Keratinocyte (primary cell): Measurements from ENCODE around the gene SERPIND1. TPM values are rescaled to one million over a fixed set of nuclear protein-coding genes. Genes with fewer than 3 reads are reported as not detected.

ENCODE experiments used
- DNase-seq: peaks from one replicate; pipeline ENCODE4 v3.0.0-alpha.2; 2011; ENCODE audit warnings: low read depth, missing footprints, low spot score
- FAIRE-seq: peaks from 2 replicates; lab custom pipeline; 2011; peaks lifted over from hg19 to GRCh38; lab: Jason Lieb, UNC
- H2AFZ ChIP-seq: 2 replicates; pipeline ENCODE4 v1.6.0; 2012; ENCODE audit warnings: low read length, control low read depth, inconsistent platforms; ENCODE audit not compliant: control insufficient read depth
- H3K27ac ChIP-seq: 2 replicates; pipeline ENCODE4 v1.5.1; 2011; ENCODE audit warnings: low read length; ENCODE audit not compliant: control insufficient read depth, insufficient read depth
- H3K27me3 ChIP-seq: 3 replicates; pipeline ENCODE4 v1.6.0; 2011; ENCODE audit warnings: low read length; ENCODE audit not compliant: control insufficient read depth, insufficient read depth; ENCODE audit errors: extremely low read depth
- H3K36me3 ChIP-seq, 2 experiments: 2 replicates in 1 of 2; 3 replicates in 1 of 2; pipeline ENCODE4 v1.5.1; 2011; ENCODE audit warnings: low read length in 2 of 2, mild to moderate bottlenecking in 1 of 2; ENCODE audit not compliant: control insufficient read depth in 2 of 2, insufficient read depth in 2 of 2; ENCODE audit errors: extremely low read depth in 1 of 2
- H3K4me1 ChIP-seq: 3 replicates; pipeline ENCODE4 v1.5.1; 2011; ENCODE audit warnings: low read length; ENCODE audit not compliant: control insufficient read depth, insufficient read depth; ENCODE audit errors: extremely low read depth
- H3K4me2 ChIP-seq: 3 replicates; pipeline ENCODE4 v1.6.0; 2011; ENCODE audit warnings: low read depth, low read length; ENCODE audit not compliant: control insufficient read depth, insufficient read depth; ENCODE audit errors: extremely low read depth
- H3K4me3 ChIP-seq, 3 experiments: fragments of 200-600 bp in 1 of 3; sonication (generic) in 1 of 3; 2 replicates in 2 of 3; 3 replicates in 1 of 3; pipeline ENCODE4 v1.5.1; 2011 to 2016; ENCODE audit warnings: low read length in 3 of 3, mild to moderate bottlenecking in 3 of 3, control low read depth in 2 of 3, inconsistent platforms in 1 of 3, low read depth in 1 of 3, mixed read lengths in 1 of 3, mixed run types in 1 of 3, moderate library complexity in 1 of 3; ENCODE audit not compliant: control insufficient read depth in 2 of 3, insufficient read depth in 2 of 3; ENCODE audit errors: extremely low read depth in 1 of 3
- H3K79me2 ChIP-seq: 2 replicates; pipeline ENCODE4 v1.6.0; 2012; ENCODE audit warnings: low read length; ENCODE audit not compliant: control insufficient read depth, insufficient read depth
- H3K9ac ChIP-seq: 3 replicates; pipeline ENCODE4 v1.6.0; 2011; ENCODE audit warnings: low read length; ENCODE audit not compliant: control insufficient read depth, insufficient read depth; ENCODE audit errors: extremely low read depth
- H3K9me1 ChIP-seq: 3 replicates; pipeline ENCODE4 v1.6.0; 2011; ENCODE audit warnings: low read length; ENCODE audit not compliant: control insufficient read depth, insufficient read depth; ENCODE audit errors: extremely low read depth
- H3K9me3 ChIP-seq: 2 replicates; pipeline ENCODE4 v1.5.1; 2012; ENCODE audit warnings: low read depth, low read length; ENCODE audit not compliant: control insufficient read depth
- H4K20me1 ChIP-seq: 3 replicates; pipeline ENCODE4 v1.6.0; 2011; ENCODE audit warnings: low read length; ENCODE audit not compliant: control insufficient read depth, insufficient read depth; ENCODE audit errors: extremely low read depth
- CTCF ChIP-seq, 3 experiments: IDR thresholded peaks in 1 of 3; conservative IDR thresholded peaks in 1 of 3; optimal IDR thresholded peaks in 1 of 3; 2 replicates in 2 of 3; 3 replicates in 1 of 3; pipeline versions ENCODE3 to v1.5.1; 2011; ENCODE audit warnings: low read length in 3 of 3, mild to moderate bottlenecking in 3 of 3, moderate library complexity in 2 of 3, control low read depth in 1 of 3, inconsistent platforms in 1 of 3; ENCODE audit not compliant: insufficient read depth in 2 of 3; ENCODE audit errors: extremely low read depth in 1 of 3
- EZH2 ChIP-seq: IDR thresholded peaks from one replicate; pipeline ENCODE4 v1.6.1; 2012; ENCODE audit warnings: inconsistent platforms, mild to moderate bottlenecking, low read length, moderate library complexity
- dilution Hi-C: fragments of 300-500 bp; cut with MboI; formaldehyde crosslinking; loops from one replicate; pipeline ENCODE4 v1.7.0; 2020; ENCODE audit warnings: low sequenced_read_pairs; ENCODE audit not compliant: extremely low pct_ligation_motif_present
- polyA plus RNA-seq, 5 experiments: library from polyadenylated mRNA; depleted of rRNA in 3 of 5; stranded (reverse) in 3 of 5; stranded (forward) in 1 of 5; unstranded in 1 of 5; fragments of >200 nt; gene quantifications; 1 replicate in 1 of 5; 2 replicates in 3 of 5; 3 replicates in 1 of 5; pipeline versions ENCODE4 v1.2.1 to v1.2.3, GENCODE V29; 2011 to 2012; ENCODE audit warnings: missing spikeins in 2 of 5, low read depth in 1 of 5, low replicate concordance in 1 of 5

SERPIND1 gene
- polyA plus RNA-seq, 1 donor (not counting 4 experiments of a cell fraction or from before 2014, with no cell fraction given): not detected

DNA sequence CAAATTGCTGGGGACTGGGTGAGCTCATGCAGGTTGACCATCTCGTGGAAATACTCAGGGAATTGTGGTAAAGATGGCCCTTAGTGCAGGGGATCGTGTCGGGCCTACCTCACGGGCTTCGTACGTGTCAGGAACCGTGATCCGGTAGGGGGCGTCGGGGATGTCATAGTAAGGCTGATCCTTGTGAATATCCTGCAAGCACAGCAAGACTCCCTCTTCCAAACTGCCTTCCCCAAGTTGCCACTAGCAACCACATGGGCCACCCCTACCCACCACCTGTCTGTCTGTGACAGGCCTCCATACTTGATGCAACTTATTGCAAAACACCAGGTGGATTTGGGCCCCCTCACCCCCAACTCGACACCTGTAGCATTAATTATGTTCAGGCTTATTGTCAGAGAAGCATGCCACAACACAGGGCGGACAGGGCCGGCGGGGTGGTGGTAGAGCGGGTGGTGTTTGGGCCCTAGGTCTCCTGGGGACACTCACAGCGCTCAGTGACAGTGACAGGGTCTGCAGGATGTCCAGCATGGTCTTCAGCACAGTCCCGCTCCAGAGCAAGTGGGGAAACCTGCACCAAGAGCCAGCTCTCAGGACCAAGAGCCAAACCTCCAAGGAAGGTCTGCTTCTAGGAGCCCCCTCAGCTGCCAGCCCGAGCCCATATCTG is 22.6 kb upstream of the SERPIND1 start:
- DNase-seq: no peak
- H3K4me3 ChIP-seq: no peak overlapping the region
- H3K9me3 ChIP-seq: no peaks in the 10 kb centered on the region
- H3K4me2 ChIP-seq: no peak overlapping the region
- TF ChIP-seq EZH2: no peak
- no peak for TF ChIP-seq CTCF (optimal IDR thresholded peaks at IDR 0.05 in 1 of 3, IDR thresholded peaks at IDR 0.05 in 1 of 3, conservative IDR thresholded peaks at IDR 0.05 in 1 of 3; ENCODE audit: extremely low read depth in 1 of 3, insufficient read depth in 2 of 3, low read length in 3 of 3)
- no peak overlapping the region for H3K9ac ChIP-seq
- no peak for FAIRE-seq
- no peaks in the 10 kb centered on the region for H3K79me2 ChIP-seq
- H4K20me1 ChIP-seq: peaks cover 10% of the 10 kb centered on the region
- peaks cover 4% of the 10 kb centered on the region in 2 experiments for H3K36me3 ChIP-seq
- no peak overlapping the region for H2AFZ ChIP-seq
- H3K27me3 ChIP-seq: no peaks in the 10 kb centered on the region
- H3K27ac ChIP-seq: no peak overlapping the region
- dilution Hi-C loops: no loop called here
- H3K9me1 ChIP-seq: peaks cover 3% of the 10 kb centered on the region
- H3K4me1 ChIP-seq: no peaks in the 10 kb centered on the region

DNA sequence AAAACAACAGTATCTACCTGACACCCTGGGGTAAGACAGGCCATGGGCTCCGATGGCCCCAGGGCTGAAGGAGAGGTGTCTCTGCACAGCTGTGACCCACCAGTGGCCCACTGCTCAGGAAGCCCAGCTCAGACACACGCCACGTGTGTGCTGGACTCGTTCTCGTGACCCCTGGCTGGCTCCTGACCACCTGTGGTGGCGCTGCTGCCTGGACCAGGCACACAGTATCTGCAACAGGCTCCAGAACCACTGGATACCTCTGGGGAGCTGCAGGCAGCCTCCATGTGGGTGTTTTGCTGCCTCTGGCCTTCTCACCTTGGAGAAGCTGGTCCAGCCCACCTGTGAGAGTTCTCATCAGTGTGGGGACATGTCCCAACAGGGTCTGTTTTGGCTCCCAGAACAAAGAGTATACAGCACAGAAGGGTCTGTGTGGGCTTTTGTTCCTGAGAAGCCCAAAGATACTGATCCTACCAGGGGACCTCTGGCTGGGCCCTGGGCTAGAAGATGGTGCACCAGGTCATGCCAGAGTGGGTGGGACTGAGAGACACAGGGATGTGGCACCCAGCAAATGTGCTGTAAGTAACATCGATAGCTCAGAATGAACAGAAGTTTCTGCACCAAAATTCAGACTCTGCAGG is 21.7 kb upstream of the SERPIND1 start:
- H3K27me3 ChIP-seq: no peaks in the 10 kb centered on the region
- no peak overlapping the region for H3K4me2 ChIP-seq
- FAIRE-seq (no peak), DNase-seq (no peak)
- no peak overlapping the region for H3K27ac ChIP-seq
- no peak overlapping the region for H3K9ac ChIP-seq
- peaks cover 4% of the 10 kb centered on the region in 2 experiments for H3K36me3 ChIP-seq
- H3K4me3 ChIP-seq: no peak overlapping the region
- no peaks in the 10 kb centered on the region for H3K4me1 ChIP-seq
- no peak overlapping the region for H2AFZ ChIP-seq
- H3K9me1 ChIP-seq: peaks cover 3% of the 10 kb centered on the region
- dilution Hi-C loops: no loop called here
- H3K9me3 ChIP-seq: no peaks in the 10 kb centered on the region
- peaks cover 10% of the 10 kb centered on the region for H4K20me1 ChIP-seq
- TF ChIP-seq CTCF (optimal IDR thresholded peaks at IDR 0.05 in 1 of 3, IDR thresholded peaks at IDR 0.05 in 1 of 3, conservative IDR thresholded peaks at IDR 0.05 in 1 of 3; ENCODE audit: extremely low read depth in 1 of 3, insufficient read depth in 2 of 3, low read length in 3 of 3) (no peak), EZH2 (no peak)
- no peaks in the 10 kb centered on the region for H3K79me2 ChIP-seq
